H9 (cell line): ENCODE measurements around the gene BLVRB. TPM values are rescaled to one million over a fixed set of nuclear protein-coding genes. Genes with fewer than 3 reads are reported as not detected.
A peak's percentile ranks its signal among the peaks of the same experiment; 100 is the strongest.

Experiments used
- DNase-seq: peaks from one replicate; pipeline ENCODE4 v3.0.0-alpha.2; 2017
- H2AFZ ChIP-seq: one replicate; pipeline ENCODE4 v1.6.1; 2013; ENCODE audit warnings: mild to moderate bottlenecking, low read length, control low read depth, moderate library complexity
- H2AK5ac ChIP-seq: 2 replicates; pipeline ENCODE4 v1.6.1; 2013; ENCODE audit warnings: low read length, control low read depth, mixed read lengths; ENCODE audit not compliant: insufficient read length
- H2BK120ac ChIP-seq: one replicate; pipeline ENCODE4 v1.6.1; 2013; ENCODE audit warnings: low read depth, mild to moderate bottlenecking, low read length, control low read depth, inconsistent platforms; ENCODE audit not compliant: poor library complexity, severe bottlenecking
- H2BK12ac ChIP-seq: 2 replicates; pipeline ENCODE4 v1.6.1; 2013; ENCODE audit warnings: low read length, control low read depth, mixed read lengths, low read depth; ENCODE audit not compliant: insufficient read length
- H2BK15ac ChIP-seq: 2 replicates; pipeline ENCODE4 v1.6.1; 2013; ENCODE audit warnings: low read depth, low read length, control low read depth
- H2BK20ac ChIP-seq: one replicate; pipeline ENCODE4 v1.6.1; 2013; ENCODE audit warnings: low read depth, mild to moderate bottlenecking, low read length, control low read depth, inconsistent platforms; ENCODE audit not compliant: poor library complexity, severe bottlenecking
- H2BK5ac ChIP-seq: 2 replicates; pipeline ENCODE4 v1.6.1; 2013; ENCODE audit warnings: low read length, control low read depth, mixed read lengths; ENCODE audit not compliant: insufficient read length
- H3K14ac ChIP-seq: 2 replicates; pipeline ENCODE4 v1.6.1; 2013; ENCODE audit warnings: low read length, control low read depth; ENCODE audit not compliant: insufficient read depth
- H3K18ac ChIP-seq: 2 replicates; pipeline ENCODE4 v1.6.1; 2013; ENCODE audit warnings: low read depth, mild to moderate bottlenecking, mixed read lengths, low read length, control low read depth; ENCODE audit not compliant: insufficient read length
- H3K23ac ChIP-seq: 2 replicates; pipeline ENCODE4 v1.6.1; 2013; ENCODE audit warnings: low read length, control low read depth, mixed read lengths, low read depth; ENCODE audit not compliant: insufficient read length
- H3K23me2 ChIP-seq: 2 replicates; pipeline ENCODE4 v1.6.1; 2013; ENCODE audit warnings: low read depth, mild to moderate bottlenecking, mixed read lengths, low read length, control low read depth; ENCODE audit not compliant: insufficient read length, poor library complexity, severe bottlenecking
- H3K27ac ChIP-seq: 2 replicates; pipeline ENCODE4 v1.5.1; 2013; ENCODE audit warnings: low read length, control low read depth, mixed read lengths, low read depth; ENCODE audit not compliant: insufficient read length
- H3K27me3 ChIP-seq: 2 replicates; pipeline ENCODE4 v1.6.1; 2013; ENCODE audit warnings: low read length, control low read depth, inconsistent platforms; ENCODE audit not compliant: insufficient read depth
- H3K4ac ChIP-seq: 2 replicates; pipeline ENCODE4 v1.6.1; 2013; ENCODE audit warnings: low read depth, mild to moderate bottlenecking, control low read depth, inconsistent platforms, low read length, moderate library complexity
- H3K4me1 ChIP-seq: 2 replicates; pipeline ENCODE4 v1.6.1; 2013; ENCODE audit warnings: low read length, control low read depth, inconsistent platforms; ENCODE audit not compliant: insufficient read depth
- H3K4me2 ChIP-seq: 2 replicates; pipeline ENCODE4 v1.6.1; 2013; ENCODE audit warnings: low read length, control low read depth, mixed read lengths; ENCODE audit not compliant: insufficient read length, insufficient read depth
- H3K56ac ChIP-seq: 2 replicates; pipeline ENCODE4 v1.6.1; 2013; ENCODE audit warnings: low read depth, mild to moderate bottlenecking, mixed read lengths, low read length, control low read depth; ENCODE audit not compliant: insufficient read length
- H3K79me1 ChIP-seq: 2 replicates; pipeline ENCODE4 v1.6.1; 2013; ENCODE audit warnings: low read depth, mild to moderate bottlenecking, moderate library complexity, low read length, control low read depth, inconsistent platforms; ENCODE audit not compliant: insufficient read depth, poor library complexity, severe bottlenecking
- H3K79me2 ChIP-seq: 2 replicates; pipeline ENCODE4 v1.6.1; 2013; ENCODE audit warnings: low read length, control low read depth, inconsistent platforms; ENCODE audit not compliant: insufficient read depth
- H3K9ac ChIP-seq: 2 replicates; pipeline ENCODE4 v1.6.1; 2013; ENCODE audit warnings: low read length, control low read depth, mixed read lengths; ENCODE audit not compliant: insufficient read length; ENCODE audit errors: extremely low read depth
- H3K9me3 ChIP-seq: one replicate; pipeline ENCODE4 v1.6.1; 2013; ENCODE audit warnings: low read depth, low read length, inconsistent platforms; ENCODE audit not compliant: control insufficient read depth
- H3T11ph ChIP-seq: one replicate; pipeline ENCODE4 v1.6.1; 2013; ENCODE audit warnings: mild to moderate bottlenecking, low read length, control low read depth, inconsistent platforms
- H4K20me1 ChIP-seq: one replicate; pipeline ENCODE4 v1.6.1; 2013; ENCODE audit not compliant: control insufficient read depth, insufficient read length, insufficient read depth
- H4K5ac ChIP-seq: 2 replicates; pipeline ENCODE4 v1.6.1; 2013; ENCODE audit warnings: low read depth, mild to moderate bottlenecking, mixed read lengths, low read length, control low read depth; ENCODE audit not compliant: insufficient read length
- H4K8ac ChIP-seq: replicated peaks from 2 replicates; pipeline ENCODE4 v1.6.1; 2013; ENCODE audit warnings: low read length, control low read depth, mixed read lengths, low read depth; ENCODE audit not compliant: insufficient read length
- H4K91ac ChIP-seq: 2 replicates; pipeline ENCODE4 v1.6.1; 2013; ENCODE audit warnings: low read depth, mild to moderate bottlenecking, moderate library complexity, mixed read lengths, low read length, control low read depth; ENCODE audit not compliant: insufficient read length
- H3K27ac Mint-ChIP-seq, 3 experiments: 2 replicates in 2 of 3; 3 replicates in 1 of 3; pipeline ENCODE4 v1.8.0; 2020 to 2021; ENCODE audit warnings: mixed read lengths in 3 of 3, mild to moderate bottlenecking in 1 of 3, moderate library complexity in 1 of 3
- H3K27me3 Mint-ChIP-seq: 2 replicates; pipeline ENCODE4 v1.8.0; 2021; ENCODE audit warnings: low read depth, mild to moderate bottlenecking, moderate library complexity, mixed read lengths
- H3K36me3 Mint-ChIP-seq, 3 experiments: 2 replicates in 2 of 3; 3 replicates in 1 of 3; pipeline ENCODE4 v1.8.0; 2020 to 2021; ENCODE audit warnings: low read depth in 3 of 3, mixed read lengths in 3 of 3; ENCODE audit not compliant: insufficient read depth in 1 of 3
- H3K4me1 Mint-ChIP-seq, 2 experiments: 2 replicates each; pipeline ENCODE4 v1.8.0; 2020; ENCODE audit warnings: mixed read lengths in 2 of 2
- H3K4me3 Mint-ChIP-seq, 2 experiments: 2 replicates in 1 of 2; 3 replicates in 1 of 2; pipeline ENCODE4 v1.8.0; 2020 to 2021; ENCODE audit warnings: mild to moderate bottlenecking in 2 of 2, mixed read lengths in 2 of 2, moderate library complexity in 1 of 2
- H3K9me3 Mint-ChIP-seq, 2 experiments: 2 replicates in 1 of 2; 3 replicates in 1 of 2; pipeline ENCODE4 v1.8.0; 2020; ENCODE audit warnings: mild to moderate bottlenecking in 2 of 2, mixed read lengths in 2 of 2, moderate library complexity in 1 of 2
- WGBS: extraction: QIAGEN DNeasy Blood & Tissue Kit; methylation state at CpG from one replicate; pipeline ENCODE4 v1.1.7; 2013; ENCODE audit warnings: missing lambda C conversion rate, low lambda C conversion rate, mixed read lengths; ENCODE audit not compliant: insufficient read length; ENCODE audit errors: extremely low coverage; 5-methylcytosine and 5-hydroxymethylcytosine counted together
- total RNA-seq: library from RNA; stranded (reverse); gene quantifications from 2 replicates; pipeline ENCODE4 v1.2.1, GENCODE V29; 2021
- TF ChIP-seq, protein P1 (sequence below): fragments of 200-600 bp; sonication (generic); conservative IDR thresholded peaks from 3 replicates; pipeline ENCODE4 v1.8.0; 2021; ENCODE audit warnings: antibody characterized with exemption, mild to moderate bottlenecking

The BLVRB gene
- total RNA-seq, 1 experiment from 2014 or later: 27.9 TPM

DNA sequence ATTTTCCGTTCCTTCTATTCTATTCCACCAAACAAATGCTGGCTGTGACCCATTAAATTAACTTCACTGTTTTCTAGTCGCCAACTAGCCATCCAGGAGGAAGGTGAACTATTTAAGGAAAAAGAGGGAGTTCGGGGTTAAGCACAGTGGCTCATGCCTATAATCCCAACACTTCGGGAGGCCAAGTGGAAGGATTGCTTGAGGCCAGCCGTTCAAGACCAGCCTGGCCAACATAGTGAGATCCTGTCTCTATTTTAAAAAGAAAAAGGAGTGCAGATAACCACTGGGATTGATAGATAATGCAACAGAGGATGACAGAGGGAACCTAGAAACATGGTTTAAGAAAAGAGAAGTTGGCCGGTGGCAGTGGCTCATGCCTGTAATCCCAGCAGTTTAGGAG is 45.9 kb upstream of the BLVRB start:
- H3K79me2 ChIP-seq: no peaks in the 10 kb centered on the region
- H4K20me1 ChIP-seq: no peaks in the 10 kb centered on the region
- H3K56ac ChIP-seq: no peak overlapping the region
- no peak overlapping the region for H3K18ac ChIP-seq
- no peak overlapping the region for H3T11ph ChIP-seq
- TF ChIP-seq, protein P1, sequence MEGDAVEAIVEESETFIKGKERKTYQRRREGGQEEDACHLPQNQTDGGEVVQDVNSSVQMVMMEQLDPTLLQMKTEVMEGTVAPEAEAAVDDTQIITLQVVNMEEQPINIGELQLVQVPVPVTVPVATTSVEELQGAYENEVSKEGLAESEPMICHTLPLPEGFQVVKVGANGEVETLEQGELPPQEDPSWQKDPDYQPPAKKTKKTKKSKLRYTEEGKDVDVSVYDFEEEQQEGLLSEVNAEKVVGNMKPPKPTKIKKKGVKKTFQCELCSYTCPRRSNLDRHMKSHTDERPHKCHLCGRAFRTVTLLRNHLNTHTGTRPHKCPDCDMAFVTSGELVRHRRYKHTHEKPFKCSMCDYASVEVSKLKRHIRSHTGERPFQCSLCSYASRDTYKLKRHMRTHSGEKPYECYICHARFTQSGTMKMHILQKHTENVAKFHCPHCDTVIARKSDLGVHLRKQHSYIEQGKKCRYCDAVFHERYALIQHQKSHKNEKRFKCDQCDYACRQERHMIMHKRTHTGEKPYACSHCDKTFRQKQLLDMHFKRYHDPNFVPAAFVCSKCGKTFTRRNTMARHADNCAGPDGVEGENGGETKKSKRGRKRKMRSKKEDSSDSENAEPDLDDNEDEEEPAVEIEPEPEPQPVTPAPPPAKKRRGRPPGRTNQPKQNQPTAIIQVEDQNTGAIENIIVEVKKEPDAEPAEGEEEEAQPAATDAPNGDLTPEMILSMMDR: no peak
- H2AFZ ChIP-seq: no peak overlapping the region
- no peak overlapping the region for H4K5ac ChIP-seq
- H3K27me3 Mint-ChIP-seq: peaks cover 83% of the 10 kb centered on the region
- H3K9me3 ChIP-seq: peaks cover 8% of the 10 kb centered on the region
- WGBS: no CpG with 5 or more reads among the region's 6 CpGs
- H2BK20ac ChIP-seq: no peak overlapping the region
- H3K4me1 ChIP-seq: no peaks in the 10 kb centered on the region
- DNase-seq: no peak
- no peaks in the 10 kb centered on the region for H3K23me2 ChIP-seq
- no peak overlapping the region for H2AK5ac ChIP-seq
- H2BK12ac ChIP-seq: no peak overlapping the region
- peak overlapping the region in 1 of 3 experiments; percentile 30; a peak in 1 of 7 replicates for H3K27ac Mint-ChIP-seq
- H3K27ac ChIP-seq: no peak overlapping the region
- no peak overlapping the region for H3K4me3 Mint-ChIP-seq
- no peak overlapping the region for H4K91ac ChIP-seq
- H2BK15ac ChIP-seq: no peak overlapping the region
- H3K4ac ChIP-seq: no peak overlapping the region
- no peak overlapping the region for H2BK120ac ChIP-seq
- peaks cover 0 to 10% of the 10 kb centered on the region in 2 experiments; a peak in 2 of 4 replicates for H3K4me1 Mint-ChIP-seq
- H3K79me1 ChIP-seq: no peaks in the 10 kb centered on the region
- H3K9ac ChIP-seq: no peak overlapping the region
- no peak overlapping the region for H3K14ac ChIP-seq
- H3K27me3 ChIP-seq: peaks cover 29% of the 10 kb centered on the region
- H3K4me2 ChIP-seq: no peak overlapping the region
- no peak overlapping the region for H3K23ac ChIP-seq
- H2BK5ac ChIP-seq: no peak overlapping the region
- peaks cover 7 to 12% of the 10 kb centered on the region in 2 experiments; a peak in 4 of 5 replicates for H3K9me3 Mint-ChIP-seq
- peaks cover 0 to 3% (median 0%) of the 10 kb centered on the region in 3 experiments; a peak in 1 of 7 replicates for H3K36me3 Mint-ChIP-seq
- no peak overlapping the region for H4K8ac ChIP-seq
